ENCODE data around the gene LTO1.

The LTO1 gene

GRCh38 chr11:69644962-69645675 lies 30.0 kb downstream of the LTO1 start:
- DNase-seq (ENCODE audit: low spot score) = no peak

- DNase-seq (ENCODE audit: low spot score) = peak; percentile 89
These were observed 30.8 kb downstream of the LTO1 start for GRCh38 chr11:69644071-69644961.

GRCh38 chr11:69643646-69644045 lies 31.5 kb downstream of the LTO1 start:
- DNase-seq (ENCODE audit: low spot score) = no peak

- DNase-seq (ENCODE audit: low spot score) = peak; percentile 98
These were observed 32.1 kb downstream of the LTO1 start for GRCh38 chr11:69642913-69643632.

GRCh38 chr11:69642549-69642912 lies 32.6 kb downstream of the LTO1 start:
- DNase-seq (ENCODE audit: low spot score) = peak; percentile 87

- DNase-seq (ENCODE audit: low spot score) = no peak
These were observed 33.2 kb downstream of the LTO1 start for GRCh38 chr11:69641681-69642548.

GRCh38 chr11:69640995-69641581 lies 34.1 kb downstream of the LTO1 start, which contains the start of gene CCND1:
Gene CCND1 (plus strand): TSS chr11:69641156. CDS start chr11:69641314, 158 bp downstream.
- DNase-seq (ENCODE audit: low spot score) = peak; percentile 99

GRCh38 chr11:69640260-69640994 lies 34.7 kb downstream of the LTO1 start:
- no peak for DNase-seq (ENCODE audit: low spot score)

GRCh38 chr11:69639831-69640230 lies 35.3 kb downstream of the LTO1 start:
- no peak for DNase-seq (ENCODE audit: low spot score)

GRCh38 chr11:69638941-69639681 lies 36.0 kb downstream of the LTO1 start:
- peak; percentile 100 for DNase-seq (ENCODE audit: low spot score)

- peak; percentile 91 for DNase-seq (ENCODE audit: low spot score)
These were observed 36.9 kb downstream of the LTO1 start for GRCh38 chr11:69637941-69638871.

GRCh38 chr11:69637198-69637940 lies 37.8 kb downstream of the LTO1 start:
- DNase-seq (ENCODE audit: low spot score) = no peak

- DNase-seq (ENCODE audit: low spot score) = peak; percentile 98
These were observed 38.5 kb downstream of the LTO1 start for GRCh38 chr11:69636512-69637197.

- peak; percentile 78 for DNase-seq (ENCODE audit: low spot score)
These were observed 39.2 kb downstream of the LTO1 start for GRCh38 chr11:69635804-69636511.

GRCh38 chr11:69635195-69635594 lies 40.0 kb downstream of the LTO1 start:
- DNase-seq (ENCODE audit: low spot score) = no peak

GRCh38 chr11:69634590-69634989 lies 40.6 kb downstream of the LTO1 start:
- no peak for DNase-seq (ENCODE audit: low spot score)

- no peak for DNase-seq (ENCODE audit: low spot score)
These were observed 41.1 kb downstream of the LTO1 start for GRCh38 chr11:69634069-69634468.

All from HuH-7.5 (cell line).